CD4-positive, alpha-beta T cell treated with Interleukin-6 at 100 ng/mL for 8 hours (primary cell): ENCODE measurements around the gene LLGL2.

Experiments
- DNase-seq: peaks from one replicate; pipeline ENCODE4 v3.0.0-alpha.2; 2020; ENCODE audit warnings: mixed read lengths, low spot score

Gene LLGL2

GRCh38 chr17:75552425-75553294 is 27.2 kb downstream of the LLGL2 start:
- DNase-seq: no peak

- DNase-seq: no peak
These were observed 28.0 kb downstream of the LLGL2 start for GRCh38 chr17:75553295-75554110.

GRCh38 chr17:75555679-75556153 is 30.2 kb downstream of the LLGL2 start:
- DNase-seq: no peak

GRCh38 chr17:75557075-75557851 is 31.8 kb downstream of the LLGL2 start:
- DNase-seq: no peak

GRCh38 chr17:75557852-75558665 is 32.6 kb downstream of the LLGL2 start:
- DNase-seq: no peak

GRCh38 chr17:75558666-75559530 is 33.4 kb downstream of the LLGL2 start:
- no peak for DNase-seq

GRCh38 chr17:75559958-75560533 is 34.5 kb downstream of the LLGL2 start:
- DNase-seq: no peak

- no peak for DNase-seq
These were observed 36.6 kb downstream of the LLGL2 start for GRCh38 chr17:75561927-75562603.

GRCh38 chr17:75563063-75563758 is 37.7 kb downstream of the LLGL2 start:
- DNase-seq: no peak

- no peak for DNase-seq
These were observed 38.7 kb downstream of the LLGL2 start for GRCh38 chr17:75564195-75564594.

- DNase-seq: no peak
These were observed 39.6 kb downstream of the LLGL2 start for GRCh38 chr17:75565066-75565465.

GRCh38 chr17:75565618-75566017 is 40.1 kb downstream of the LLGL2 start:
- DNase-seq: no peak

- DNase-seq: no peak
These were observed 40.9 kb downstream of the LLGL2 start for GRCh38 chr17:75566416-75566815.

- DNase-seq: no peak
These were observed 41.3 kb downstream of the LLGL2 start for GRCh38 chr17:75566834-75567233.

GRCh38 chr17:75568412-75569255 is 43.1 kb downstream of the LLGL2 start:
- no peak for DNase-seq

- DNase-seq: no peak
These were observed 44.7 kb downstream of the LLGL2 start for GRCh38 chr17:75570034-75570676.

GRCh38 chr17:75570772-75571171 is 45.3 kb downstream of the LLGL2 start:
- DNase-seq: no peak
